DOHH2 (cell line): ENCODE data around the gene MGP.

Experiments
- H3F3A ChIP-seq: fragments of 200-600 bp; sonication (generic), shearing (Covaris generic); 2 replicates; pipeline ENCODE4 v1.6.0; 2016; ENCODE audit warnings: antibody characterized with exemption, mild to moderate bottlenecking; ENCODE audit not compliant: control insufficient read depth, insufficient read depth
- H3K27ac ChIP-seq: fragments of 200-600 bp; sonication (generic); 2 replicates; pipeline ENCODE4 v1.5.1; 2014; ENCODE audit warnings: low read depth, mild to moderate bottlenecking, low read length, moderate library complexity
- H3K27me3 ChIP-seq: fragments of 200-600 bp; sonication (generic); 2 replicates; pipeline ENCODE4 v1.6.1; 2014; ENCODE audit warnings: mild to moderate bottlenecking, low read length, mixed read lengths; ENCODE audit not compliant: control insufficient read depth
- H3K36me3 ChIP-seq: fragments of 200-600 bp; sonication (generic); 2 replicates; pipeline ENCODE4 v1.6.1; 2014; ENCODE audit warnings: mild to moderate bottlenecking, low read length, moderate library complexity, mixed read lengths; ENCODE audit not compliant: control insufficient read depth
- H3K4me1 ChIP-seq: fragments of 200-600 bp; sonication (generic); 2 replicates; pipeline ENCODE4 v1.6.1; 2014; ENCODE audit warnings: mild to moderate bottlenecking, low read length, mixed read lengths; ENCODE audit not compliant: control insufficient read depth
- H3K4me2 ChIP-seq: fragments of 200-600 bp; sonication (generic); 2 replicates; pipeline ENCODE4 v1.6.0; 2014; ENCODE audit warnings: mild to moderate bottlenecking, low read length, moderate library complexity
- H3K4me3 ChIP-seq: fragments of 200-600 bp; sonication (generic); 2 replicates; pipeline ENCODE4 v1.5.1; 2014; ENCODE audit warnings: mild to moderate bottlenecking, low read length, mixed read lengths
- H3K79me2 ChIP-seq: fragments of 200-600 bp; sonication (generic); 2 replicates; pipeline ENCODE4 v1.6.1; 2014; ENCODE audit warnings: mild to moderate bottlenecking, low read length, mixed read lengths; ENCODE audit not compliant: control insufficient read depth
- H3K9me2 ChIP-seq: fragments of 200-600 bp; sonication (generic); replicated peaks from 2 replicates; pipeline ENCODE4 v1.6.1; 2014; ENCODE audit warnings: mild to moderate bottlenecking, low read length, mixed read lengths; ENCODE audit not compliant: control insufficient read depth
- H3K9me3 ChIP-seq: fragments of 200-600 bp; sonication (generic); 2 replicates; pipeline ENCODE4 v1.6.1; 2014; ENCODE audit warnings: antibody characterized with exemption, low read length, mixed read lengths; ENCODE audit not compliant: control insufficient read depth, insufficient read depth
- H4K20me1 ChIP-seq: fragments of 200-600 bp; sonication (generic); 2 replicates; pipeline ENCODE4 v1.6.0; 2014; ENCODE audit warnings: low read depth, mild to moderate bottlenecking, antibody characterized with exemption, low read length, moderate library complexity; ENCODE audit not compliant: control insufficient read depth, insufficient read depth
- EZH2phosphoT487 ChIP-seq: fragments of 200-600 bp; sonication (generic); IDR thresholded peaks from 2 replicates; pipeline ENCODE4 v1.6.1; 2017; ENCODE audit warnings: borderline replicate concordance, mild to moderate bottlenecking, antibody characterized with exemption, low read length, moderate library complexity, mixed read lengths
- TF ChIP-seq, protein P1 (sequence below): fragments of 200-600 bp; sonication (generic); IDR thresholded peaks from one replicate; pipeline ENCODE4 v1.5.1; 2014; ENCODE audit warnings: antibody characterized with exemption, mild to moderate bottlenecking, low read depth, low read length; ENCODE audit not compliant: poor library complexity, severe bottlenecking

Gene MGP

DNA sequence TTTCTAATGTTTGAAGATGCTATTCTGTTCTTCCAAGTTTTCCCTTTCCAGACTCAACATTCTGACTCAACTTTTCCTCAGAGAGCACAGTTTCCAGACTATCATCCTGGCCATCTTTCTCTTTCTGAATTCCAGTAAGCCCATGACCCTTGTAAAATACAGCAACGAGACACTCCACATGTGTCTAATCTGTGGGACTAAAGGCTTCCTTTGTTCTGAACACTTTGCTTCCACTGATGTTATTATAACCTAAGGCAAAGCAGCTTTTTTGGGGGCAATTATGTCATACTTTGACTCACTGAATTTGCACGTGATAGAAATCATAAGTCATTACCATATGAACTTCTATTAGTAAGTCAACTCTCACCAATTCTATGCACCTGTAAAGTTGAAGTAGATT is 36.0 kb downstream of the MGP start:
- TF ChIP-seq, protein P1, sequence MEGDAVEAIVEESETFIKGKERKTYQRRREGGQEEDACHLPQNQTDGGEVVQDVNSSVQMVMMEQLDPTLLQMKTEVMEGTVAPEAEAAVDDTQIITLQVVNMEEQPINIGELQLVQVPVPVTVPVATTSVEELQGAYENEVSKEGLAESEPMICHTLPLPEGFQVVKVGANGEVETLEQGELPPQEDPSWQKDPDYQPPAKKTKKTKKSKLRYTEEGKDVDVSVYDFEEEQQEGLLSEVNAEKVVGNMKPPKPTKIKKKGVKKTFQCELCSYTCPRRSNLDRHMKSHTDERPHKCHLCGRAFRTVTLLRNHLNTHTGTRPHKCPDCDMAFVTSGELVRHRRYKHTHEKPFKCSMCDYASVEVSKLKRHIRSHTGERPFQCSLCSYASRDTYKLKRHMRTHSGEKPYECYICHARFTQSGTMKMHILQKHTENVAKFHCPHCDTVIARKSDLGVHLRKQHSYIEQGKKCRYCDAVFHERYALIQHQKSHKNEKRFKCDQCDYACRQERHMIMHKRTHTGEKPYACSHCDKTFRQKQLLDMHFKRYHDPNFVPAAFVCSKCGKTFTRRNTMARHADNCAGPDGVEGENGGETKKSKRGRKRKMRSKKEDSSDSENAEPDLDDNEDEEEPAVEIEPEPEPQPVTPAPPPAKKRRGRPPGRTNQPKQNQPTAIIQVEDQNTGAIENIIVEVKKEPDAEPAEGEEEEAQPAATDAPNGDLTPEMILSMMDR: no peak
- no peak for TF ChIP-seq EZH2phosphoT487
- H3K4me2 ChIP-seq: no peak overlapping the region
- H3K9me2 ChIP-seq: no peaks in the 10 kb centered on the region
- H3K27ac ChIP-seq: no peak overlapping the region
- peaks cover 14% of the 10 kb centered on the region for H3K4me1 ChIP-seq
- no peaks in the 10 kb centered on the region for H3K27me3 ChIP-seq
- no peak overlapping the region for H3K4me3 ChIP-seq
- H3K36me3 ChIP-seq: no peaks in the 10 kb centered on the region
- H4K20me1 ChIP-seq: no peaks in the 10 kb centered on the region
- no peaks in the 10 kb centered on the region for H3F3A ChIP-seq
- no peaks in the 10 kb centered on the region for H3K9me3 ChIP-seq
- no peaks in the 10 kb centered on the region for H3K79me2 ChIP-seq

DNA sequence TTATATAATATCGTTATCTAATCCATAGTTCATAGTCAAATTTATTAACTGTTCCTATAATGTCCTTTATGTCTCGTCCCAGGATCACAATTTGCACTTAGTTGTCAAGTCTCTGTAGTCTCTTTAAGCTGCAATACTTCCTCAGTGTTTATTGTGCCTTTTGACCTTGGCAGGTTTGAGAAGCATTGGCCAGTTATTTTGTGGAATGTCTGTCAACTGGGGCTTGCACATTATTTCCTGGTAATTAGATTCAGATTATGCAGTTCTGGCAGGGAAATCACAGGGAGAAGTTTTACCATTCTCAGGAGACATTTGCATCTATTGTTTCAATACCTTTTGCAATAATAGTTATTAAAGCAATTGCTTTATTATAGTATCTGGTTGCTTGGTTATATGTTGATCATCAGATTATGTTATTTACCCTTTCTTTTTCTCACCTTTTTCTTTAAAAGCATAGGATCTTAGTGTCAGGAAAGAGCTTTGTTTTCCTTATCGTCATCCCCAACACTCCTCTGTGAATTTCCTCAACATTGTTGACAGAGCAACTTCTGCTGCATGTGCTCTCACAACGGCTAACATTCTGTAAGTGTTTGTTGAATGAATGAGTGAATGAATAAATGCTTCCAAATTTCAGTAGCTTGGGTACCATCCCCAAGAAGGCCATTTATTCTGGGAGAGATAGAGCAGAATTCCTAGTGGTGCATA is 38.6 kb downstream of the MGP start:
- no peak for TF ChIP-seq EZH2phosphoT487
- Histone ChIP-seq H3K9me3 (no peaks in the 10 kb centered on the region), H3K79me2 (no peaks in the 10 kb centered on the region), H4K20me1 (no peaks in the 10 kb centered on the region), H3K4me3 (no peak overlapping the region), H3K27ac (no peak overlapping the region), H3K27me3 (no peaks in the 10 kb centered on the region), H3K36me3 (no peaks in the 10 kb centered on the region), H3K4me1 (peaks cover 11% of the 10 kb centered on the region), H3K9me2 (no peaks in the 10 kb centered on the region), H3F3A (no peaks in the 10 kb centered on the region), H3K4me2 (no peak overlapping the region)

DNA sequence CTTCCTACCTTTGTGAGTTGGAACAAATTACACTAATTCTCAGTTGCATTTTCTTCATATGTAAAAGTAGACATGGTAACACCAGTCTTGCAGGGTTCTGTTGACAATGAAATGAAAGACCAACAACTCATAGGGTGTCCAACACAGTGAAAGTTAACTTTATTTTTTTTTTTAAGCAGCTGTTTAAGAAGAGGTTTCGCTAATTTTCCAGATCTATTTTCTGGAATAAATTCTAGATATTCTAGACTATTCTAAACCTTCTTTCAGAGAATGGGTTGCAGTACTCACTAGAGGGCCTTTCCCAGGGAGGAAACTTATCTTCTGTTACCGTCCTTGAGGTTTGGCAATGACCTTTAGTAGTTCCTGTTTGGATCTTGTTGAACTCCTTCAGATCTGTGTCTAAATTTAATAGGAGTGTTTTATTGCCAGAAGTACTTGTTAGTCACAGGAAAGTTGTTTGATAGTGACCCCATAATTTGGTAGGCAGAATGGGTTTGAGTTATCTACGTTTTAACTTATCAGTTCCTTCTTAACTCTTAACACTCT is 39.5 kb downstream of the MGP start:
- no peak for TF ChIP-seq EZH2phosphoT487
- TF ChIP-seq, protein P1: no peak
- no peak overlapping the region for H3K27ac ChIP-seq
- H3K4me2 ChIP-seq: no peak overlapping the region
- H3K79me2 ChIP-seq: no peaks in the 10 kb centered on the region
- H3K9me2 ChIP-seq: no peaks in the 10 kb centered on the region
- peaks cover 14% of the 10 kb centered on the region for H3K4me1 ChIP-seq
- no peaks in the 10 kb centered on the region for H3F3A ChIP-seq
- H4K20me1 ChIP-seq: no peaks in the 10 kb centered on the region
- H3K27me3 ChIP-seq: no peaks in the 10 kb centered on the region
- H3K4me3 ChIP-seq: no peak overlapping the region
- no peaks in the 10 kb centered on the region for H3K36me3 ChIP-seq
- no peaks in the 10 kb centered on the region for H3K9me3 ChIP-seq

DNA sequence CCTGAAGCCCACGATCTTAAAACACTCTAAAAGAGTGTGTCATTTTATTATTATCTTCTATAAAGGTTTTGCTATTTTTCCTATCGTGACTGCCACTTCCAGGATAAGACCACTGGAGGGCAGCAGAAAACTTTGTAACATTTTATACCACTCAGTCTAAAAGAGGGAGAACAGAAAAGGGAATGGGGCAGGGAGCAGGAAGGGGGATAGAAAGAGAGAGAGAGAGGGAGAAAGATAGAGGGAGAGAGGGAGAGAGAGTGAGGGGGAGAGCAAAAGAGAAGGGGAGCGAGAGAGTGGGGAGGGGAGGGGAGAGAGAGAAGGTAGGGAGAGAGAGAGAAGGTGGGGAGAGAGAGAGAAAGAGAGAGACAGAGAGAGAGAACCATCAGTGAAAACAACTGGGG is 40.3 kb downstream of the MGP start:
- Histone ChIP-seq H3K27ac (no peak overlapping the region), H4K20me1 (no peaks in the 10 kb centered on the region), H3K9me2 (no peaks in the 10 kb centered on the region), H3K9me3 (no peaks in the 10 kb centered on the region), H3F3A (no peaks in the 10 kb centered on the region), H3K27me3 (no peaks in the 10 kb centered on the region), H3K79me2 (no peaks in the 10 kb centered on the region), H3K36me3 (no peaks in the 10 kb centered on the region), H3K4me1 (peaks cover 14% of the 10 kb centered on the region), H3K4me2 (peak overlapping the region; percentile 41; the same call in 1 of the 2 replicates), H3K4me3 (no peak overlapping the region)
- no peak for TF ChIP-seq EZH2phosphoT487
- TF ChIP-seq, protein P1: peak; percentile 73
